GM19463 (cell line): ENCODE results near the gene VIPAS39.

ENCODE experiments used
- ATAC-seq: cut with Tn5 transposase; IDR thresholded peaks from one replicate; pipeline ENCODE4 v1.9.1; 2021; ENCODE audit warnings: mild to moderate bottlenecking, moderate library complexity; ENCODE audit not compliant: unreplicated experiment

The VIPAS39 gene

GRCh38 chr14:77457522-77458248 is at the start of gene VIPAS39, which contains the start of gene AHSA1:
VIPAS39 (minus strand) TSS chr14:77457601; CDS start chr14:77454102, 3,499 bp downstream.
AHSA1 (plus strand) TSS chr14:77458093; CDS start chr14:77458190, 97 bp downstream.
- ATAC-seq: peak; percentile 87

GRCh38 chr14:77505031-77505430 is 47.6 kb upstream of the VIPAS39 start:
- no peak for ATAC-seq

GRCh38 chr14:77503138-77503537 is 45.7 kb upstream of the VIPAS39 start:
- no peak for ATAC-seq

GRCh38 chr14:77502109-77502782 is 44.8 kb upstream of the VIPAS39 start:
- no peak for ATAC-seq

GRCh38 chr14:77498984-77499527 is 41.7 kb upstream of the VIPAS39 start:
- peak; percentile 29 for ATAC-seq

GRCh38 chr14:77498120-77498979 is 40.9 kb upstream of the VIPAS39 start, which contains the start of gene ISM2:
ISM2 (minus strand) TSS chr14:77498816; CDS start chr14:77498793, 23 bp downstream.
- peak; percentile 59 for ATAC-seq

GRCh38 chr14:77495334-77495733 is 37.9 kb upstream of the VIPAS39 start:
- no peak for ATAC-seq

GRCh38 chr14:77491056-77491455 is 33.7 kb upstream of the VIPAS39 start:
- ATAC-seq: no peak

- no peak for ATAC-seq
These were observed 33.1 kb upstream of the VIPAS39 start for GRCh38 chr14:77490347-77490986.

GRCh38 chr14:77489041-77489440 is 31.6 kb upstream of the VIPAS39 start:
- ATAC-seq: no peak

- no peak for ATAC-seq
These were observed 31.2 kb upstream of the VIPAS39 start for GRCh38 chr14:77488558-77488957.

GRCh38 chr14:77485901-77486678 is 28.7 kb upstream of the VIPAS39 start:
- no peak for ATAC-seq

GRCh38 chr14:77485256-77485655 is 27.9 kb upstream of the VIPAS39 start:
- no peak for ATAC-seq

- no peak for ATAC-seq
These were observed 25.0 kb upstream of the VIPAS39 start for GRCh38 chr14:77482422-77482821.

GRCh38 chr14:77478796-77479195 is 21.4 kb upstream of the VIPAS39 start:
- ATAC-seq: peak; percentile 95

GRCh38 chr14:77478029-77478428 is 20.6 kb upstream of the VIPAS39 start:
- ATAC-seq: no peak

- no peak for ATAC-seq
These were observed 18.2 kb upstream of the VIPAS39 start for GRCh38 chr14:77475432-77476115.

- no peak for ATAC-seq
These were observed 17.2 kb upstream of the VIPAS39 start for GRCh38 chr14:77474479-77475177.
